DND-41 (cell line): Measurements from ENCODE around the gene NUDT8.

ENCODE experiments used
- ATAC-seq: fragments of 200-7000 bp; cut with Tn5 transposase; 3 replicates; pipeline ENCODE4 v1.9.1; 2021; ENCODE audit warnings: low read depth; ENCODE audit not compliant: insufficient read depth
- DNase-seq: peaks from one replicate; pipeline ENCODE4 v3.0.0-alpha.2; 2020
- H2AFZ ChIP-seq: 2 replicates; pipeline ENCODE4 v1.6.0; 2012; ENCODE audit warnings: low read depth, low read length
- H3K27ac ChIP-seq: 2 replicates; pipeline ENCODE4 v1.5.1; 2012; ENCODE audit warnings: low read length, inconsistent platforms
- H3K27me3 ChIP-seq: fragments of 200-600 bp; sonication (generic); 2 replicates; pipeline ENCODE4 v1.6.0; 2012; ENCODE audit warnings: low read length, mild to moderate bottlenecking, inconsistent platforms; ENCODE audit not compliant: insufficient read depth, poor library complexity
- H3K36me3 ChIP-seq: 2 replicates; pipeline ENCODE4 v1.5.1; 2012; ENCODE audit warnings: low read length, inconsistent platforms; ENCODE audit not compliant: insufficient read depth
- H3K4me1 ChIP-seq: 2 replicates; pipeline ENCODE4 v1.5.1; 2012; ENCODE audit warnings: mild to moderate bottlenecking, low read length; ENCODE audit not compliant: insufficient read depth
- H3K4me2 ChIP-seq: 2 replicates; pipeline ENCODE4 v1.6.0; 2012; ENCODE audit warnings: mild to moderate bottlenecking, moderate library complexity, low read length, inconsistent platforms; ENCODE audit not compliant: insufficient read depth
- H3K4me3 ChIP-seq, 2 experiments: fragments of 200-600 bp in 1 of 2; shearing (Covaris generic) in 1 of 2; 2 replicates each; pipeline ENCODE4 v1.5.1; 2012 to 2016; ENCODE audit warnings: inconsistent platforms in 2 of 2, low read length in 2 of 2, mild to moderate bottlenecking in 2 of 2, low read depth in 1 of 2, moderate library complexity in 1 of 2
- H3K79me2 ChIP-seq: 2 replicates; pipeline ENCODE4 v1.6.0; 2012; ENCODE audit warnings: low read length, inconsistent platforms; ENCODE audit not compliant: insufficient read depth
- H3K9ac ChIP-seq: 2 replicates; pipeline ENCODE4 v1.6.0; 2012; ENCODE audit warnings: low read depth, mild to moderate bottlenecking, inconsistent platforms, low read length, moderate library complexity
- H3K9me3 ChIP-seq: 2 replicates; pipeline ENCODE4 v1.5.1; 2012; ENCODE audit warnings: low read length, moderate library complexity, mild to moderate bottlenecking, inconsistent platforms; ENCODE audit not compliant: insufficient read depth, severe bottlenecking
- H4K20me1 ChIP-seq: 2 replicates; pipeline ENCODE4 v1.6.0; 2012; ENCODE audit warnings: low read length; ENCODE audit not compliant: insufficient read depth
- EZH2 ChIP-seq: IDR thresholded peaks from 3 replicates; pipeline ENCODE4 v1.6.1; 2012; ENCODE audit warnings: borderline replicate concordance, low read depth, mild to moderate bottlenecking, moderate library complexity, low read length, inconsistent platforms; ENCODE audit not compliant: severe bottlenecking
- TF ChIP-seq, protein P1 (sequence below): IDR thresholded peaks from 2 replicates; pipeline ENCODE4 v1.5.1; 2012; ENCODE audit warnings: borderline replicate concordance, low read length, moderate library complexity, mild to moderate bottlenecking; ENCODE audit not compliant: poor library complexity, severe bottlenecking; ENCODE audit errors: extremely low read depth

NUDT8 gene

DNA sequence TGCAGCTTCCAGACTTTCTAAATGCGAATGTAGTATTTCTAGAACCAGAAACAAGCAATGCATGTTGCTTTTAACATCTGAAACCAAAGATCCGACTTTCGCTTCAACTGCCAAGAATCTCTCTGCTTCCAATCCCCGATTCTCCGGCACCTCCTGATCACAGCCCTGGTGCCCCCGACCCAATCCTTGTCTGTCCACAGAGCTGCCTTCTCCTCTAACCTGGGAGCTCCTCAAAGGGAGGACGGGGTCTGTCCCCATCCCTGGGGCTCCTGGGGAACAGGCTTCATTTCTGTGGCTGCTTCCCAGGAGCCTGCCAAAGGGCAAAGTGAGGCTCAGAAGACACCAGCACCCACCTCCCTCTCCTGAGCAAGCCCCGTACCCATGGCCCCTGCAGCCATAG, 44.2 kb upstream of the NUDT8 start:
- Histone ChIP-seq H3K9ac (no peak overlapping the region), H3K27me3 (no peaks in the 10 kb centered on the region), H3K36me3 (no peaks in the 10 kb centered on the region), H2AFZ (no peak overlapping the region), H3K27ac (peak overlapping the region; percentile 50; the same call in 1 of the 2 replicates), H3K79me2 (peaks cover 12% of the 10 kb centered on the region), H3K9me3 (peaks cover 13% of the 10 kb centered on the region), H3K4me3 (no peak overlapping the region), H3K4me2 (no peak overlapping the region), H4K20me1 (no peaks in the 10 kb centered on the region), H3K4me1 (peaks cover 27% of the 10 kb centered on the region)
- no peak for TF ChIP-seq EZH2
- TF ChIP-seq, protein P1, sequence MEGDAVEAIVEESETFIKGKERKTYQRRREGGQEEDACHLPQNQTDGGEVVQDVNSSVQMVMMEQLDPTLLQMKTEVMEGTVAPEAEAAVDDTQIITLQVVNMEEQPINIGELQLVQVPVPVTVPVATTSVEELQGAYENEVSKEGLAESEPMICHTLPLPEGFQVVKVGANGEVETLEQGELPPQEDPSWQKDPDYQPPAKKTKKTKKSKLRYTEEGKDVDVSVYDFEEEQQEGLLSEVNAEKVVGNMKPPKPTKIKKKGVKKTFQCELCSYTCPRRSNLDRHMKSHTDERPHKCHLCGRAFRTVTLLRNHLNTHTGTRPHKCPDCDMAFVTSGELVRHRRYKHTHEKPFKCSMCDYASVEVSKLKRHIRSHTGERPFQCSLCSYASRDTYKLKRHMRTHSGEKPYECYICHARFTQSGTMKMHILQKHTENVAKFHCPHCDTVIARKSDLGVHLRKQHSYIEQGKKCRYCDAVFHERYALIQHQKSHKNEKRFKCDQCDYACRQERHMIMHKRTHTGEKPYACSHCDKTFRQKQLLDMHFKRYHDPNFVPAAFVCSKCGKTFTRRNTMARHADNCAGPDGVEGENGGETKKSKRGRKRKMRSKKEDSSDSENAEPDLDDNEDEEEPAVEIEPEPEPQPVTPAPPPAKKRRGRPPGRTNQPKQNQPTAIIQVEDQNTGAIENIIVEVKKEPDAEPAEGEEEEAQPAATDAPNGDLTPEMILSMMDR: no peak
- ATAC-seq: no peak
- no peak for DNase-seq

DNA sequence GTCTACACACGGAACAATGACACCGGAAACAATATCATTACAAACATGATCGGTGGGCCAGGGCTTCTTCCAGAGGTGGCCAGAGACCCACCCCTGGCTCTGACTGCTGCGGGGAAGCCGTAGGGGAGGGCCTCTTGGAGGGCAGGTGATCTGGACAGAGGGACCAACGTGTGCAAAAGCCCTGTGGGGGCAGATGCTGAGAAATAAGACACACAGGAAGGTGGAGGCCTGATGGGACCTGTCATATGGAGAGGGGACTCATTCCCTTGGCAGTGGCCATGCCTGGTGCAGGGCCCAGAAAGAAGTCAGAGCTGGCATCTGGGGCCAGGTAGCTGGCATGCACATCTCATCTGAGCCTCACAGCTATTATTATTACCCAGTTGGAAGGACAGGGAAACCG, 43.6 kb upstream of the NUDT8 start:
- DNase-seq: peak; percentile 3
- H3K4me3 ChIP-seq: no peak overlapping the region
- no peaks in the 10 kb centered on the region for H3K27me3 ChIP-seq
- TF ChIP-seq, protein P1: no peak
- no peak for TF ChIP-seq EZH2
- H3K79me2 ChIP-seq: peaks cover 17% of the 10 kb centered on the region
- peaks cover 13% of the 10 kb centered on the region for H3K9me3 ChIP-seq
- no peak overlapping the region for H3K4me2 ChIP-seq
- H3K36me3 ChIP-seq: no peaks in the 10 kb centered on the region
- peaks cover 32% of the 10 kb centered on the region for H3K4me1 ChIP-seq
- H3K9ac ChIP-seq: no peak overlapping the region
- H3K27ac ChIP-seq: peak overlapping the region; percentile 50
- H4K20me1 ChIP-seq: no peaks in the 10 kb centered on the region
- no peak overlapping the region for H2AFZ ChIP-seq
- no peak for ATAC-seq

GRCh38 chr11:67671211-67671520, 41.4 kb upstream of the NUDT8 start:
- TF ChIP-seq, protein P1: no peak
- no peak for TF ChIP-seq EZH2
- Histone ChIP-seq H3K9ac (0 out of 2 replicates have a peak overlapping the region, but pooled peaks have one; percentile 6), H3K36me3 (no peaks in the 10 kb centered on the region), H4K20me1 (no peaks in the 10 kb centered on the region), H3K79me2 (peaks cover 32% of the 10 kb centered on the region), H2AFZ (no peak overlapping the region), H3K27ac (peak overlapping the region; percentile 63), H3K4me3 (no peak overlapping the region), H3K27me3 (no peaks in the 10 kb centered on the region), H3K4me1 (peaks cover 54% of the 10 kb centered on the region), H3K4me2 (peak overlapping the region; percentile 52; the same call in 1 of the 2 replicates), H3K9me3 (peaks cover 8% of the 10 kb centered on the region)
- ATAC-seq: no peak
- DNase-seq: peak; percentile 4
